NB4 (cell line): ENCODE results near the gene SLCO3A1.

Experiments
- CTCF ChIP-seq: IDR thresholded peaks from one replicate; pipeline ENCODE4 v1.5.1; 2012; ENCODE audit warnings: low read depth, low read length
- MAX ChIP-seq: IDR thresholded peaks from 2 replicates; pipeline ENCODE4 v1.6.1; 2011; ENCODE audit warnings: low read depth, low read length
- POLR2A ChIP-seq: IDR thresholded peaks from 2 replicates; pipeline ENCODE4 v1.6.1; 2011; ENCODE audit warnings: mild to moderate bottlenecking; ENCODE audit not compliant: insufficient read length; ENCODE audit errors: extremely low read depth

GRCh38 chr15:91981821-91982800 lies 128.6 kb downstream of the SLCO3A1 start:
- TF ChIP-seq CTCF = no peak
- TF ChIP-seq POLR2A = no peak
- TF ChIP-seq MAX = no peak
